ENCODE data around the gene FTCD. TPM values are rescaled to one million over a fixed set of nuclear protein-coding genes. Genes with fewer than 3 reads are reported as not detected.

Gene FTCD
- total and polyA plus RNA-seq, 2 of the 8 experiments (the other 6 are each of a cell fraction or from before 2014, with no cell fraction given): 3.3 to 4.9 TPM

DNA sequence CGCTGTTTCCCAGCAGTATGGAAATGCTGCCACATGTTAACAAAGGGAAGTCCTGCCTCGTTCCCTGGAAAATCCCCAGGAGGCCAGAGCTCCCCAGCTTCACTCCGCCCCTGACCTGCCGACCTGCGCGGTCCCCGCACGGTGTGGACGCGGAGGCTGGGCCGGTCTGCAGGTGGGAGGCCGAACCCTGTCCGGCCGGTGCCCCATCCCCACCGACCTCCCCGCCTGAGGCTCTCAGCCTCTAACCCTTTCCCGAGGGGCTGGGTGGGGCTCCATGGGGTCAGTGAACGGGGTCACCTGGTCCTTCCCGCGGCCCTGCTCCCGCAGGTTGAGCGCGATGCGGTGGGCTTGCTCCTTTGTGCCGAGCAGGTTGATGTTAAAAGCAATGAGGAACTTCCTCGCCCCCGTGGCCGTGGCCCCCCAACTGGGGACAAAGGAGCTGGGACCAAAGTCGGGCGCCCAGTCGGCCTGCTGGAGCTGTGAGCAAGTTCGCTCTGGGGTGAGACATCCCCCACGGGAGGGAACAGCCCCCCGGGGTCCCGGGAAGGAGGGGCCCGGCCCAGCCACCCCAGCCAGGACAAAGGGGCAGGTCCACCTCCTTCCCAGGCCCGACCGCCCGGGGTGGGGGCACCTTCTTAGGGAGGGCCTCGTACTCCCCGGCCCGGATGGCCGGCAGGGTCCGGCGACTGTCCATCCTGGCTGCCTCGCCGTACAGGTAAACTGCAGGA lies 4.0 kb downstream of the FTCD start (continued):
- TF ChIP-seq SRF (IDR thresholded peaks at IDR 0.05; ENCODE audit: low read depth, low read length) (no peak), JUN (IDR thresholded peaks at IDR 0.05; ENCODE audit: low read depth, low read length) (no peak), CHD7 (IDR thresholded peaks at IDR 0.05; ENCODE audit: insufficient replicate concordance, low read length) (no peak), CEBPB (IDR thresholded peaks at IDR 0.05; ENCODE audit: low read depth, low read length) (no peak), CTBP2 (IDR thresholded peaks at IDR 0.05; ENCODE audit: borderline replicate concordance, insufficient read depth, insufficient read length, low read length) (no peak), YY1 (IDR thresholded peaks at IDR 0.05; ENCODE audit: low read depth, low read length) (no peak), ASH2L (IDR thresholded peaks at IDR 0.05; ENCODE audit: low read length) (no peak)

All from H1 (cell line).